Cardiac fibroblast (primary cell): Measurements from ENCODE around the gene HES5.

ENCODE experiments used
- DNase-seq, 2 donors: peaks; one replicate each; pipeline versions ENCODE4 v3.0.0 to v3.0.0-alpha.2; 2010; ENCODE audit warnings: low read depth in 2 of 2
- H3K4me3 ChIP-seq, 2 donors: replicated peaks in 1 of 2; 1 replicate in 1 of 2; 2 replicates in 1 of 2; pipeline ENCODE4 v1.5.1; 2011; ENCODE audit warnings: low read depth in 2 of 2, low read length in 2 of 2, mild to moderate bottlenecking in 2 of 2, moderate library complexity in 1 of 2
- TF ChIP-seq, protein P1 (sequence below): IDR thresholded peaks from one replicate; pipeline ENCODE4 v1.5.1; 2011; ENCODE audit warnings: low read depth, mild to moderate bottlenecking, low read length, inconsistent platforms

Gene HES5

DNA sequence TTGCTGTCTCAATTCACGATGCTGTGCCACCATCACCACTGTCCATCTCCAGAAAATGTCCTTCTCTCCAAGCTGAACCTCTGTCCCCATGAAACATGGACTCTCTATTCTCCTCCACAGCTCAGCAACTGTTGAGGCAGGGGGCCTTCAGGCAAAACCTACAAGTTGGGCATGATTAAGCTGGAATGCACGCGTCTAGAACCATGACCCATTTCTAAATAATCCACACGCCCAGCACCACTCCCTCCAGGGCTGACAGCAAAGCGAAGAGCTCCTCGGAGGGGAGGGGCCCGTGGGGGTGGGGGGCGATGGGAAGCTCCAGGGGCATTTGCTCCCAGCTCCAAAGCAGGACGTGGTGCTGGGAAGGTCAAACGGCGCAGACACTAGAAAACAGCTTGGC is 3.3 kb upstream of the HES5 start:
- no peak overlapping the region for H3K4me3 ChIP-seq
- TF ChIP-seq, protein P1, sequence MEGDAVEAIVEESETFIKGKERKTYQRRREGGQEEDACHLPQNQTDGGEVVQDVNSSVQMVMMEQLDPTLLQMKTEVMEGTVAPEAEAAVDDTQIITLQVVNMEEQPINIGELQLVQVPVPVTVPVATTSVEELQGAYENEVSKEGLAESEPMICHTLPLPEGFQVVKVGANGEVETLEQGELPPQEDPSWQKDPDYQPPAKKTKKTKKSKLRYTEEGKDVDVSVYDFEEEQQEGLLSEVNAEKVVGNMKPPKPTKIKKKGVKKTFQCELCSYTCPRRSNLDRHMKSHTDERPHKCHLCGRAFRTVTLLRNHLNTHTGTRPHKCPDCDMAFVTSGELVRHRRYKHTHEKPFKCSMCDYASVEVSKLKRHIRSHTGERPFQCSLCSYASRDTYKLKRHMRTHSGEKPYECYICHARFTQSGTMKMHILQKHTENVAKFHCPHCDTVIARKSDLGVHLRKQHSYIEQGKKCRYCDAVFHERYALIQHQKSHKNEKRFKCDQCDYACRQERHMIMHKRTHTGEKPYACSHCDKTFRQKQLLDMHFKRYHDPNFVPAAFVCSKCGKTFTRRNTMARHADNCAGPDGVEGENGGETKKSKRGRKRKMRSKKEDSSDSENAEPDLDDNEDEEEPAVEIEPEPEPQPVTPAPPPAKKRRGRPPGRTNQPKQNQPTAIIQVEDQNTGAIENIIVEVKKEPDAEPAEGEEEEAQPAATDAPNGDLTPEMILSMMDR, result no peak

DNA sequence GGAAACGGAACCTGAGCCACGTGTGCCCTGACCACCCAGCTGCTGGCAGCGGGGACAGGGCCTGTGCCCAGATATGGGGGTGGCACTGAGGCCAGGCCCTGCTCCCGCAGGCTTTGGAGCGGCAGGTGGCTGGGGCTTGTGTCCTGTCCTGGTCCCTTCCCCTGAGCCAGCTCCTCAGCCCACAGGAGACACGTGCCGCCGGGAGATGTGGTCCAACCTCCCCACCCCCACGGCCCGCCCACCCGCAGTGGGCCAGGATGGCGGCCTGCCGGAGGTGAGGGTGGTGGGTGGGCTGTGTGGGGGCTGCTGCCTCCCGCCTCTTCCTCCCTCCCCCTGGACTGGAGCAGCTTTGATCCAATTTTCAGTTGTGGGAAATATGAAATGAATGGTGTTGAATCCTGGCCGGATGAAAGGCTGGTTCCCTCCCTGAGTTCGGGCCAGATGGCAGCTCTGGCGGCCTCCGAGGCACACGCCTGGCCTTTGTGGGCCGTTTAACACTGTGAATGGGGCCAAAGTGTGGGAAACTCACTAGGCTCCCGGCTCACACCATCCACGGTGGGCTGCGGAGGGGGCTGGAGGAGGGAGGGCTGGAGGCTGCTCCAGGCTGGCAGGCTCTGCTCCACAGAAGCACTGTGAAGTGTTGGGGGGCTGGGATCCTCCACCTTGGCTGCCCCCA is 2.6 kb upstream of the HES5 start:
- no peak overlapping the region for H3K4me3 ChIP-seq
- TF ChIP-seq, protein P1, result no peak
- DNase-seq, result no peak

More for the DNA sequence above, 3.3 kb upstream of the HES5 start:
- peak in 1 of 2 donors; percentile 29 for DNase-seq

DNA sequence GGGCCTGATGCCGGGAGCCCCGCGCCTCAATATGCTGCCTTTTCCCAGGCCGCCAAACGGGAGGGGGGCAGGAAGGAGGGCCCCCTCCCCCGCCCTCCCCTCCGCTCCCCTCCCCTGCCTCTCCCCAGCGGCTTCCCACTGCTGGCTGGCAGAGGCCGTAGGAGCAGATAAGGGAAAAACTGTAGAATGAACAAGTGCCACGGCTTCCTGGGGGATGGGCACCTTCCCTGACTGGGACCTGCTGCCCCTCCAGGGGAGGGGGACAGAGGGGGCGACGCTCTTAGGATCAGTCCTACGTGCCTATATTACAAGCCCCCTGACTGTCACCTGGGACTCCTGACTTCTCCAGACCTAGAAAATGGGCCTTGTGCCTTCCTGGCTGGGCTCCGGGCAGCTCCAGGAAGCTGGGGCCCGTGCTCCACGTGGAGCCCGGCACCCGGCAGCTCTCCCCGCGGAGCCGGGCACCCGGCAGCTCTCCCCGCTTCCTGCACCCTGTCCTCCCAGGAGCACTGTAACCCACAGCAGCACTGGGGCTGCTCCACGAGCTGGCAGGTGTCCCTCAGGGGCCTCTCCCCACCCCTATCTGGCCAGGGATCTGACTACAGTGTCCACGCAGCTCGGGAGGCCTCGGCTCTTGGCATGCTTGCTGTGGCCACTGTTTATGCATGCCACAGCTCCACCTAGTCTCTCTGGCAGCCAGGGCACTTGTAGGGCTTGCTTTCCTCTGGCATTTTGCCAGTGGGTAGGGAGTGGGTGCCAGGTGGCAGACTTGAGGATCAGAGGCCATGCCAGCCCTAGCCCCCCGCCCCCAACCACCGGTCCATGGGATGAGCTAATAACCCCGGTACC is 674 bp upstream of the HES5 start:
- no peak overlapping the region for H3K4me3 ChIP-seq
- no peak for DNase-seq
- TF ChIP-seq, protein P1, result no peak

DNA sequence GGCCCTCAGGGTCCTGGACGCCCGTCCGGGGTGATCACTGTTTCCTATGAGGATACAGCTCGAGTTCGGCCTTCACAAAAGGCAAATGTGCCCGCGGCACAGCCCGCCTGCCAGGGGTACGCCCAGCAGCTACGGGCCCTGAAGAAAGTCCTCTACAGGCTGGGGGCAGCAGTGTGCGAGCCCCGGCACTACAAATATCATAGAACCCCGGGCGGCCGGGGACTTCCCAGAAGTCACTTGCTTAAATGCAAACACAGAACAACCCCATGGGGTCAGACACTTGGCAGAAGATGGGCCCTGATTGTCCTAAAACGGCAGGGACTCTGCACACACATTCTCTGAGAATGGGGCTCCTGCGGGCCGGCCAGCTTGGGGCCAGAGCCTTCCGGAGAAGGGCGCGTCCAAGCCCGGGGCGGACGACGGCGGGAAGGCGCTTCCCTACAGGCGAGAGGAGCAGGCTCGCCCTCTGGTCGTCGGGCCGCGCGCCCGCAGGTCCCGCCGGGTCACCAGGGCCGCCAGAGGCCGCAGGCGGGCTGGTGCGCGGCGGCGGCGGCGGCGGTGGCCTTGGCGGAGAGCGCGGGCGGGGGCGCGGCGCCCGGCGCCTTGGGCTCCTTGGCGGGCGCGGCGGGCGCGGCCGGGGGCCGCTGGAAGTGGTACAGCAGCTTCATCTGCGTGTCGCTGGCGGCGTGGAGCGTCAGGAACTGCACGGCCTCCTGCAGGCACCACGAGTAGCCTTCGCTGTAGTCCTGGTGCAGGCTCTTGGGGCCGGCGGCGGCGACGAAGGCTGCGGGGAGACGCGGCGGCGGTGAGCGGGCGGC is 888 bp downstream of the HES5 start:
- DNase-seq, result no peak
- TF ChIP-seq, protein P1, result no peak
- no peak overlapping the region for H3K4me3 ChIP-seq

DNA sequence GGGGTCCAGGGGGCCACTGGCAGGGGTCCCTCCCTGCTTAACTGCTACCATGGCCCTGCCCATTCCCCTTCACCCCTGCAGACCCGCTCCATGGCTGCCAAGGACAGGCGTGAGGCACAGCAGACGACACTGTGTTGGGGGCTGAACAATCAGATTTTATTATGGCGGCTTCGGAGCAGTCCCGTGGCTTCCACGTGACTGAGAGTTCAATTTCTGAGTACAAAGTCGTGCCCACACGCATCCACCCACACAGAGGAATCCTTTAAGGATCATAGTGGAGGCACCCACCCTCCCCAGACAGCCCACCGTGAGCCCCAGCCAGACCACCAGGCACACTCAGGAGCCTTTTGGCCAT is 1.5 kb downstream of the HES5 start:
- no peak overlapping the region for H3K4me3 ChIP-seq
- TF ChIP-seq, protein P1, result no peak
- no peak for DNase-seq

DNA sequence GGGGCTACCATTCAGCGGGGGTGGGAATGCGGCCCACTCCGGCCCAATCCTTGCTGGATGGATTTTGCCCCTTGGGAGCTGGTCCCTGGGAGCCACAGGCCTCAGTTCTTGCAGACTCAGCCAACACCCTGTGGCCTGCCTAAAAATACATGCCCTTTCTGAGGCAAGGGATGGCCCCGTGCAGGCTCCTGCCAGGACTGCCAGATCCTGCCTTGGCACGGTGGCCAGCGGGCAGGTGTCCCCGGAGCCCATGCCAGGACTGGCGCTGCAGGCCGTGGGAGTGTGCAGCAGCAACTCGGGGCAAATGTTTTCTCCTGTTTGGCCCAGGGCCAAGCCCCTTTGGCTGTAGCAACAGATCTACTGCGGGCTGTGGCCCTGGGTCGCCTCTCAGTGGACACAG is 2.0 kb downstream of the HES5 start:
- TF ChIP-seq, protein P1, result no peak
- no peak overlapping the region for H3K4me3 ChIP-seq
- no peak for DNase-seq
